Spinal cord (tissue), 10 donors: Measurements from ENCODE around the gene PSMB7. TPM values are rescaled to one million over a fixed set of nuclear protein-coding genes. Genes with fewer than 3 reads are reported as not detected.

Source experiments
- DNase-seq, 6 donors: peaks; one replicate each; pipeline versions ENCODE4 v3.0.0 to v3.0.0-alpha.2; 2013 to 2015; ENCODE audit warnings: low spot score in 6 of 6, low read depth in 4 of 6
- H3K27ac ChIP-seq: one replicate; pipeline ENCODE4 v1.5.1; 2013; ENCODE audit warnings: low read depth, low read length, control low read depth
- H3K27me3 ChIP-seq: one replicate; pipeline ENCODE4 v1.6.1; 2013; ENCODE audit warnings: low read length; ENCODE audit not compliant: control insufficient read depth, insufficient read depth
- H3K36me3 ChIP-seq: one replicate; pipeline ENCODE4 v1.6.1; 2013; ENCODE audit warnings: low read length; ENCODE audit not compliant: control insufficient read depth, insufficient read depth
- H3K4me1 ChIP-seq: one replicate; pipeline ENCODE4 v1.6.1; 2013; ENCODE audit warnings: low read length; ENCODE audit not compliant: control insufficient read depth, insufficient read depth
- H3K4me3 ChIP-seq: one replicate; pipeline ENCODE4 v1.5.1; 2013; ENCODE audit warnings: low read depth, low read length, control low read depth
- H3K9me3 ChIP-seq: one replicate; pipeline ENCODE4 v1.6.1; 2013; ENCODE audit warnings: low read length; ENCODE audit not compliant: control insufficient read depth, insufficient read depth
- WGBS: methylation state at CpG from one replicate; pipeline ENCODE4 v1.1.5; 2013; ENCODE audit warnings: missing lambda C conversion rate; ENCODE audit not compliant: insufficient coverage; 5-methylcytosine and 5-hydroxymethylcytosine counted together
- polyA plus RNA-seq, 2 donors: library from polyadenylated mRNA; unstranded; fragments of 120-200 nt; gene quantifications; one replicate each; pipeline ENCODE4 v1.2.1, GENCODE V29; 2013; ENCODE audit not compliant: insufficient read length in 2 of 2
- total RNA-seq, 2 donors: library from RNA; depleted of rRNA in 1 of 2; stranded (reverse); fragments of 120-200 nt in 1 of 2; fragments of >200 nt in 1 of 2; gene quantifications; one replicate each; pipeline versions ENCODE4 v1.2.3 to v1.2.4, GENCODE V29; 2013 to 2014
- donor health status: healthy.

The PSMB7 gene
- total and polyA plus RNA-seq, 4 donors, result 154 to 244 (median 208) TPM

- Histone ChIP-seq H3K9me3 (no peaks in the 10 kb centered on the region), H3K4me1 (peaks cover 4% of the 10 kb centered on the region), H3K36me3 (peaks cover 95% of the 10 kb centered on the region), H3K27me3 (no peaks in the 10 kb centered on the region), H3K4me3 (no peak overlapping the region), H3K27ac (no peak overlapping the region)
- 88% methylated on average over 6 of the region's 6 CpGs for WGBS
- no peak for DNase-seq
Observed at GRCh38 chr9:124325816-124326215, 89.4 kb downstream of the PSMB7 start.

DNA sequence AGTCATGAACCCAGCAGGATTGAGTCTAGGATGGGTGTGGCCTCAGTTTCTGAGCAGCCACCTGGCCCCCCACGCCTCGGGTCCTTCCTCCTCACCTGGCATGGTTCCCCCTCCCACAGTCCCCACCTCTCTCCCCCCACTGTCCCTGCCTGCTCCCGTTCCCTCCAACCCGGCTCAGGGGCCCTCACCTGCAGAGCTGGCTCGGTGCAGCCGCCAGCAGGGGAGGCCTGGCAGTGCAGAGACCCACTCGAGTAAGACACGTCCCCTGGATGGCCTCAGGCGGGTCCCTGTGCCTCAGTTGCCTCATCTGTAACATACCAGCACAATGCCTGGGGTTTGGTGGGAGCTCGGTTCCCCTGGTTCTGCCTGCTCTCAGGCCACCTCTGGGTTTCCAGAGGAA, 91.3 kb downstream of the PSMB7 start:
- H3K4me3 ChIP-seq, result no peak overlapping the region
- peaks cover 12% of the 10 kb centered on the region for H3K4me1 ChIP-seq
- 84% methylated on average over 10 of the region's 10 CpGs for WGBS
- H3K27me3 ChIP-seq, result no peaks in the 10 kb centered on the region
- no peak for DNase-seq
- peaks cover 80% of the 10 kb centered on the region for H3K36me3 ChIP-seq
- no peaks in the 10 kb centered on the region for H3K9me3 ChIP-seq
- no peak overlapping the region for H3K27ac ChIP-seq

- H3K27me3 ChIP-seq, result no peaks in the 10 kb centered on the region
- peaks cover 70% of the 10 kb centered on the region for H3K36me3 ChIP-seq
- no peaks in the 10 kb centered on the region for H3K9me3 ChIP-seq
- DNase-seq, result peak in 1 of 6 donors; percentile 51
- H3K4me3 ChIP-seq, result no peak overlapping the region
- H3K4me1 ChIP-seq, result peaks cover 12% of the 10 kb centered on the region
- no peak overlapping the region for H3K27ac ChIP-seq
- WGBS, result 87% methylated on average over 18 of the region's 18 CpGs
Observed at GRCh38 chr9:124322618-124323432, 92.4 kb downstream of the PSMB7 start.

DNA sequence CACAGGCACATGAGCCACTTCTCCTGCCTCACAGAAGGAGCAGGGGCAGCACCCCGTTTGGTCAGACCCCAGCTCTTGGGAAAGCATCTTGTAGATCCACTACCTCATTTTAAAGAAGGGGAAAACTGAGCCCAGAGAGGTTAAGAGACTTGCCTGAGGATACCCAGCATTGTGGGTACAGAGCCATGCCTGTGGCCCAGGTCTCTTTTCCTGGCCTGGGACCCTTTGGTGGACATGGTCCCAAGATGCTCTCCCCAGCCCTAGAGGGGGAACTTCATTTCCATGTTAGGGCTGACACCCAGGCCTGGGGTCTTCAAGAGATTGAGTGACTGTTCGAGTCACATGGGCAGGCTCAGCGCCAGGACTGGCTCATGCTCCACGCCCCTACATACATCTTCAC, 93.3 kb downstream of the PSMB7 start:
- Histone ChIP-seq H3K4me1 (peaks cover 12% of the 10 kb centered on the region), H3K9me3 (no peaks in the 10 kb centered on the region), H3K36me3 (peaks cover 65% of the 10 kb centered on the region), H3K27me3 (no peaks in the 10 kb centered on the region), H3K27ac (no peak overlapping the region), H3K4me3 (no peak overlapping the region)
- no peak for DNase-seq
- 79% methylated on average over 3 of the region's 4 CpGs for WGBS

GRCh38 chr9:124321416-124321815, 93.8 kb downstream of the PSMB7 start:
- Histone ChIP-seq H3K4me1 (peaks cover 12% of the 10 kb centered on the region), H3K27ac (no peak overlapping the region), H3K36me3 (peaks cover 65% of the 10 kb centered on the region), H3K9me3 (no peaks in the 10 kb centered on the region), H3K27me3 (no peaks in the 10 kb centered on the region), H3K4me3 (no peak overlapping the region)
- WGBS, result 91% methylated on average over 9 of the region's 12 CpGs
- DNase-seq, result no peak

DNA sequence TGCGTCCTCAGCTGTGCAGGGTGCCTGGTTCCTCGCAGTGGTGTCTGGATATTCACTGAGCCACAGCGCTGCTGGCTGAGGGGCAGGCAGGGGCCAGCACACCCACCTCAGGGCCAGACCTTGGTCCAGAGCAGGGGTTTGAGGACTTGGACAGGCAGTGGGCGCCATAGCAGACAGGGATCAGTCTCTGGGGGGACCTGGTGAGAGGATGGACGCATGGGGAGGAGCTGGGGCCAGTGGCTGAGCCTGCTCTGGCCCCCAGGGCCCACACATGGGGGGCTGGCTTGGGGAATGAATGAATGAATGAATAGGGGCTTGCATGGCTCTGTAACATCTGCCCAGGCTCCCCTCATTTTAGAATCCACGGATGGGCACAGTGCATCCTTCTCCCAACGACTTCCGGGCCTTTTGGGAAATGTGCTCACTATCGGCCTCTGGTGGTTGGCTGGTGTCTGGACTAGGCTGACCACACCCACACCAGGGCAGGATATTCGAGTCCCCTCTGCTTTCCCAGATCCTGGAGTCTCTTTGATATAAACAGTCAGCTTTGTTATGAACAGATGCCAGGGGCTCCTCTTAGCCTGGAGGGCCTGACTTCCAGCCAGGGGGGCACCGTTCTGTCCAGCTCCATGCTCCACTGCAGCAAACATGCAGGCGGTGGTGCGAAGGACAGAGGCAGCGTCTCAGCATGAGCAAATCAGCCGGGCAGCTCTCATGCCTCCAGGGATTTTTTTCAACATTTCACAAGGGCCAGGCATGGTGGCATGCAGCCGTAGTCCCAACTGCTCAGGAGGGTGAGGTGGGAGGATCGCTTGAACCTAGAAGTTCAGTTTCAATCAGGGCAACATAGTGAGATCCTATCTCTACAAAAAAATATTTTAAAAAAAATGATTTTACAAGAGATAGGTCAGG, 94.9 kb downstream of the PSMB7 start:
- H3K36me3 ChIP-seq, result peaks cover 66% of the 10 kb centered on the region
- no peaks in the 10 kb centered on the region for H3K9me3 ChIP-seq
- peaks cover 12% of the 10 kb centered on the region for H3K4me1 ChIP-seq
- H3K27me3 ChIP-seq, result no peaks in the 10 kb centered on the region
- no peak overlapping the region for H3K27ac ChIP-seq
- WGBS, result 53% methylated on average over 14 of the region's 17 CpGs
- DNase-seq, result peak in 4 of 6 donors; percentile 33 to 74 (median 54)
- no peak overlapping the region for H3K4me3 ChIP-seq

DNA sequence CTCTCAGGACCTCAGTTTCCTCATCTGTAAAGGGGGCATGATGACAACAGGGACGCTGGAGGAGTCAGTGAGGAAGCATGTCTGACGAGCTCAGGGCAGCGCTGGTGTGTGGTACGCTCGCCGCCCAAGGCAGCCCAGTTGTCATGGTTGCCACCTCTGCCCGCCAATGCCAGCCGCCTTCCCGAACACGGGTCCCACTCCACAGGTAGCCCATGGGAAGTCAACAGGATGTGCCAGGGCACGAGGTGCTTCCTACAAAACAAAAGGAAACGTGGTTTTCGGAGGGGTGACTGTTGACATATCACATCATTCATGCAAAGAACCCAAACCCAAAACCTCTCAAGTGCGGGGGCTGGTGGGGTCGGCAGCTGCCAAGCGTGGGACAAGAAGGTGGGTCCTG, 99.4 kb downstream of the PSMB7 start:
- peaks cover 62% of the 10 kb centered on the region for H3K36me3 ChIP-seq
- no peaks in the 10 kb centered on the region for H3K27me3 ChIP-seq
- no peak overlapping the region for H3K4me3 ChIP-seq
- no peak overlapping the region for H3K27ac ChIP-seq
- no peaks in the 10 kb centered on the region for H3K9me3 ChIP-seq
- peaks cover 10% of the 10 kb centered on the region for H3K4me1 ChIP-seq
- WGBS, result 95% methylated on average over 16 of the region's 16 CpGs
- DNase-seq, result no peak

DNA sequence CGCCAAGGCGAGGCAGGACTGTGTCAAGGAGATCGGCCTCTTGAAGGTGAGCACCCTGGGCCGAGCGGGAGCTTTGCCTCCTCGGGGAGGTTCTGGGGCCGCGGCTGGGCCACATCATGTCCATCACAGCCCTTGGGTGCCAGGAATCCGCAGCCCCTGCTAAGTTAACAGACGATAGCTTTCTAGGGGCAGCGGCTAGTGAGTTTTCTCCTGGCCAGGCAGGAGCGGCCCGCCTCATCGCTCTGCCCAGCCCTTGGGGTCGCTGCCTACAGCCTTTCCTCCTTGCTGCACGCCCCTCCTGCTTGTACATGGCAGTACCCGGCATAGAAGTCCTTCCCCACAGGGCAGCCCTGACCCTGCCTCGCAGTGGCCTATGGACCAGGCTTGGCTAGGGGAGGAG, 101.3 kb downstream of the PSMB7 start:
- Histone ChIP-seq H3K27ac (no peak overlapping the region), H3K4me3 (no peak overlapping the region), H3K4me1 (peaks cover 3% of the 10 kb centered on the region), H3K9me3 (no peaks in the 10 kb centered on the region), H3K36me3 (peaks cover 68% of the 10 kb centered on the region), H3K27me3 (no peaks in the 10 kb centered on the region)
- WGBS, result 95% methylated on average over 16 of the region's 18 CpGs
- no peak for DNase-seq

- no peak for DNase-seq
- Histone ChIP-seq H3K4me3 (no peak overlapping the region), H3K27me3 (no peaks in the 10 kb centered on the region), H3K36me3 (peaks cover 80% of the 10 kb centered on the region), H3K4me1 (peaks cover 3% of the 10 kb centered on the region), H3K27ac (no peak overlapping the region), H3K9me3 (no peaks in the 10 kb centered on the region)
- WGBS, result 77% methylated on average over 21 of the region's 27 CpGs
Observed at GRCh38 chr9:124312290-124313265, 102.7 kb downstream of the PSMB7 start.
